ENCODE results near the gene DEGS1.

DNA sequence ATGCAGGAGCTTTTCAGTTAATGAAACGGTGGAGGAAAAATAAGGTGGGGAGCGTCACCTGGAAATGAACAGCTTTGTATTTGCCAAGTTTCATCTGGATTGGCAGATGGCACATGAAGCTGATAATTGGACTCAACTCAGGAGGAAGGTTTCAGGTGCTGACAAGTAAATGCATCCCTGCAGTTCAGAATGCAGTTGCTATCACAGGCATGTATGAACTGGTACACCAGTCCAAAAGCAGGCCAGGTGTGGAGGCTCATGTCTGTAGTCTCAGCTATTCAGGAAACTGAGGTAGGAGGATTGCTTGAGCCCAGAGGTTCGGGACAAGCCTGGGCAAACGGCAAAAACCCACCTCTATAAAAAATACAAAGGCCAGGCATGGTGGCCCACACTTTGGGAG lies 15.5 kb downstream of the DEGS1 start:
- TF ChIP-seq, protein P1, sequence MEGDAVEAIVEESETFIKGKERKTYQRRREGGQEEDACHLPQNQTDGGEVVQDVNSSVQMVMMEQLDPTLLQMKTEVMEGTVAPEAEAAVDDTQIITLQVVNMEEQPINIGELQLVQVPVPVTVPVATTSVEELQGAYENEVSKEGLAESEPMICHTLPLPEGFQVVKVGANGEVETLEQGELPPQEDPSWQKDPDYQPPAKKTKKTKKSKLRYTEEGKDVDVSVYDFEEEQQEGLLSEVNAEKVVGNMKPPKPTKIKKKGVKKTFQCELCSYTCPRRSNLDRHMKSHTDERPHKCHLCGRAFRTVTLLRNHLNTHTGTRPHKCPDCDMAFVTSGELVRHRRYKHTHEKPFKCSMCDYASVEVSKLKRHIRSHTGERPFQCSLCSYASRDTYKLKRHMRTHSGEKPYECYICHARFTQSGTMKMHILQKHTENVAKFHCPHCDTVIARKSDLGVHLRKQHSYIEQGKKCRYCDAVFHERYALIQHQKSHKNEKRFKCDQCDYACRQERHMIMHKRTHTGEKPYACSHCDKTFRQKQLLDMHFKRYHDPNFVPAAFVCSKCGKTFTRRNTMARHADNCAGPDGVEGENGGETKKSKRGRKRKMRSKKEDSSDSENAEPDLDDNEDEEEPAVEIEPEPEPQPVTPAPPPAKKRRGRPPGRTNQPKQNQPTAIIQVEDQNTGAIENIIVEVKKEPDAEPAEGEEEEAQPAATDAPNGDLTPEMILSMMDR (IDR thresholded peaks at IDR 0.05): no peak
- TF ChIP-seq POLR2A (IDR thresholded peaks at IDR 0.05): no peak
- TF ChIP-seq EP300 (IDR thresholded peaks at IDR 0.05; ENCODE audit: low read depth): no peak
